HepG2 (cell line): ENCODE data around the gene DISP1. TPM values are rescaled to one million over a fixed set of nuclear protein-coding genes. Genes with fewer than 3 reads are reported as not detected.

ENCODE experiments used
- ATAC-seq: fragments of 200-7000 bp; cut with Tn5 transposase; 3 replicates; pipeline ENCODE4 v1.9.1; 2020; ENCODE audit warnings: mild to moderate bottlenecking, moderate library complexity
- BruUV-seq: library from RNA; stranded (reverse); fragments of 400-500 nt; replicated peaks from 2 replicates; lab custom pipeline; 2021; lab: Mats Ljungman, UMichigan
- CTCF ChIA-PET: fragments of 300-600 bp; formaldehyde crosslinking; extraction: SDS; loops from one replicate; lab custom pipeline; 2021; ENCODE audit warnings: low total read pairs, inconsistent platforms, low intra/inter-chr PET ratio; lab: Yijun Ruan, JAX
- POLR2A ChIA-PET: fragments of 350-600 bp; sonication (Branson Sonifier 250); formaldehyde crosslinking; loops from one replicate; lab custom pipeline; 2020; ENCODE audit warnings: antibody characterized with exemption, inconsistent platforms; lab: Yijun Ruan, JAX
- DNase-seq: peaks from one replicate; pipeline ENCODE4 v3.0.0-alpha.2; 2015; ENCODE audit warnings: low spot score
- FAIRE-seq: peaks from 3 replicates; lab custom pipeline; 2011; peaks lifted over from hg19 to GRCh38; lab: Jason Lieb, UNC
- H2AFZ ChIP-seq: one replicate; pipeline ENCODE4 v1.6.1; 2011; ENCODE audit warnings: low read length, inconsistent platforms
- H3K27ac ChIP-seq: fragments of 300-600 bp; 3 replicates; pipeline ENCODE4 v1.8.0; 2011; ENCODE audit warnings: mixed run types, mild to moderate bottlenecking, mixed read lengths, low read length, inconsistent platforms; ENCODE audit not compliant: insufficient read depth; ENCODE audit errors: extremely low read length
- H3K27me3 ChIP-seq, 2 experiments: fragments of 200-600 bp in 1 of 2; 2 replicates in 1 of 2; 3 replicates in 1 of 2; pipeline versions ENCODE4 v1.6.0 to v1.8.0; 2011; ENCODE audit warnings: low read length in 2 of 2, mild to moderate bottlenecking in 2 of 2, moderate library complexity in 2 of 2, inconsistent platforms in 1 of 2; ENCODE audit not compliant: insufficient read depth in 2 of 2, control insufficient read depth in 1 of 2
- H3K36me3 ChIP-seq, 2 experiments: fragments of 200-600 bp in 1 of 2; replicated peaks in 1 of 2; 2 replicates in 1 of 2; 3 replicates in 1 of 2; pipeline versions ENCODE4 v1.5.1 to v1.8.0; 2011; ENCODE audit warnings: low read length in 2 of 2, inconsistent platforms in 1 of 2; ENCODE audit not compliant: insufficient read depth in 2 of 2, control insufficient read depth in 1 of 2
- H3K4me1 ChIP-seq: 2 replicates; pipeline ENCODE4 v1.5.1; 2012; ENCODE audit warnings: low read length, inconsistent platforms; ENCODE audit not compliant: insufficient read depth
- H3K4me2 ChIP-seq: 2 replicates; pipeline ENCODE4 v1.6.0; 2011; ENCODE audit warnings: low read depth, low read length, inconsistent platforms
- H3K4me3 ChIP-seq, 3 experiments: fragments of 200-600 bp in 1 of 3; sonication (generic), shearing (Covaris generic) in 1 of 3; replicated peaks in 1 of 3; 2 replicates each; pipeline ENCODE4 v1.5.1; 2011 to 2016; ENCODE audit warnings: low read length in 3 of 3, inconsistent platforms in 2 of 3, low read depth in 2 of 3, mild to moderate bottlenecking in 2 of 3, control low read depth in 1 of 3, mixed read lengths in 1 of 3; ENCODE audit not compliant: insufficient read depth in 1 of 3
- H3K79me2 ChIP-seq: one replicate; pipeline ENCODE4 v1.6.1; 2011; ENCODE audit warnings: low read length, inconsistent platforms; ENCODE audit not compliant: insufficient read depth
- H3K9ac ChIP-seq: 2 replicates; pipeline ENCODE4 v1.6.0; 2011; ENCODE audit warnings: mild to moderate bottlenecking, low read depth, low read length, inconsistent platforms; ENCODE audit not compliant: insufficient read depth
- H3K9me3 ChIP-seq: 2 replicates; pipeline ENCODE4 v1.5.1; 2012; ENCODE audit warnings: mild to moderate bottlenecking, low read length
- H4K20me1 ChIP-seq: 2 replicates; pipeline ENCODE4 v1.6.0; 2011; ENCODE audit warnings: inconsistent platforms, mild to moderate bottlenecking, low read length, moderate library complexity; ENCODE audit not compliant: insufficient read depth
- PRDM15 ChIP-seq: sonication (generic); formaldehyde crosslinking; IDR thresholded peaks from 2 replicates; pipeline ENCODE4 v1.4.0; 2020; ENCODE audit warnings: missing genetic modification reagents
- ZNF567 ChIP-seq: sonication (generic); formaldehyde crosslinking; IDR thresholded peaks from 2 replicates; pipeline ENCODE4 v1.8.1; 2023; ENCODE audit warnings: mild to moderate bottlenecking, missing genetic modification reagents, borderline replicate concordance
- ZXDC ChIP-seq: sonication (generic); formaldehyde crosslinking; IDR thresholded peaks from 2 replicates; pipeline ENCODE4 v1.5.0; 2020; ENCODE audit warnings: mild to moderate bottlenecking, missing genetic modification reagents
- WGBS: methylation state at CpG from one replicate; pipeline ENCODE4 v1.1.6; 2017; ENCODE audit warnings: low lambda C conversion rate; 5-methylcytosine and 5-hydroxymethylcytosine counted together
- in situ Hi-C: cut with HindIII; loops from 2 replicates; pipeline ENCODE4 v1.10.0; 2017; ENCODE audit warnings: low pct_unique_long_range_greater_than_20kb; ENCODE audit not compliant: extremely low pct_ligation_motif_present
- intact Hi-C: fragments of 100-400 bp; cut with micrococcal nuclease; formaldehyde crosslinking; loops from one replicate; pipeline ENCODE4 v1.10.0; 2022; ENCODE audit not compliant: unreplicated experiment
- polyA plus RNA-seq, 8 experiments: library from polyadenylated mRNA; depleted of rRNA in 3 of 8; stranded (reverse) in 7 of 8; unstranded in 1 of 8; fragments of >200 nt; fragmentation: Illumina TruSeq in 4 of 8; extraction: Trizol in 4 of 8; gene quantifications; 2 replicates each; pipeline versions ENCODE4 v1.2.1 to v1.2.3, GENCODE V29; 2011 to 2016; ENCODE audit warnings: low read depth in 4 of 8, missing spikeins in 1 of 8, mixed read lengths in 1 of 8; ENCODE audit not compliant: insufficient read depth in 1 of 8
- total RNA-seq, 5 experiments: library from RNA; depleted of rRNA; stranded (reverse); fragments of >200 nt; fragmentation: Illumina TruSeq; extraction: Trizol; gene quantifications; 2 replicates each; pipeline ENCODE4 v1.2.3, GENCODE V29; 2016; ENCODE audit warnings: low read depth in 1 of 5

Gene DISP1
- total and polyA plus RNA-seq, 2 of the 13 experiments (the other 11 are each of a cell fraction or from before 2014, with no cell fraction given) = 1.9 to 2.0 TPM

GRCh38 chr1:222852326-222852725 is 37.5 kb downstream of the DISP1 start (continued):
- TF ChIP-seq ZXDC (CRISPR knock-in tag) (no peak), PRDM15 (no peak)

- CTCF ChIA-PET = no interaction called here
- intact Hi-C loops = no loop called here
- no peak for TF ChIP-seq ZNF567 (CRISPR knock-in tag)
- H3K36me3 ChIP-seq = no peaks in the 10 kb centered on the region
- no peak for FAIRE-seq
- no peak overlapping the region for H3K4me3 ChIP-seq
- H3K4me2 ChIP-seq = no peak overlapping the region
- H3K9me3 ChIP-seq = no peaks in the 10 kb centered on the region
- no TSS peak for BruUV-seq
- no peak for DNase-seq
- no peak overlapping the region for H2AFZ ChIP-seq
- no peak for ATAC-seq
- H3K27me3 ChIP-seq = no peaks in the 10 kb centered on the region
- 85% methylated on average over 3 of the region's 3 CpGs for WGBS
- H3K27ac ChIP-seq = no peak overlapping the region
- in situ Hi-C loops = no loop called here
- no peaks in the 10 kb centered on the region for H4K20me1 ChIP-seq
- POLR2A ChIA-PET = no interaction called here
- no peak overlapping the region for H3K9ac ChIP-seq
- H3K79me2 ChIP-seq = no peaks in the 10 kb centered on the region
- H3K4me1 ChIP-seq = no peaks in the 10 kb centered on the region
Observed at GRCh38 chr1:222861062-222861461, 46.2 kb downstream of the DISP1 start.

Other genes with a start within 250 kb of the DISP1 start
- 10.7 and 15.9 TPM in 2 replicates for gene TAF1A, start 225.1 kb upstream of the DISP1 start, total RNA-seq (2016; rRNA removed; fragmentation: Illumina TruSeq; extraction: Trizol)
- gene TAF1A, start 225.1 kb upstream of the DISP1 start, polyA plus RNA-seq (2011; rRNA removed) = 3.0 and 3.3 TPM in 2 replicates
- gene MIA3, start 196.9 kb upstream of the DISP1 start, total RNA-seq (2016; rRNA removed; fragmentation: Illumina TruSeq; extraction: Trizol) = 27.4 and 48.7 TPM in 2 replicates
- 45.2 and 45.6 TPM in 2 replicates for gene MIA3, start 196.9 kb upstream of the DISP1 start, polyA plus RNA-seq (2011; rRNA removed)
- 17.5 and 41.4 TPM in 2 replicates for gene AIDA, start 102.5 kb upstream of the DISP1 start, total RNA-seq (2016; rRNA removed; fragmentation: Illumina TruSeq; extraction: Trizol)
- gene AIDA, start 102.5 kb upstream of the DISP1 start, polyA plus RNA-seq (2011; rRNA removed) = 34.6 and 35.4 TPM in 2 replicates
- 33.2 and 52.5 TPM in 2 replicates for gene BROX, start 102.5 kb upstream of the DISP1 start, total RNA-seq (2016; rRNA removed; fragmentation: Illumina TruSeq; extraction: Trizol)
- 3.9 and 4.4 TPM in 2 replicates for gene BROX, start 102.5 kb upstream of the DISP1 start, polyA plus RNA-seq (2011; rRNA removed)
- not detected in 2 replicates for gene FAM177B, start 77.8 kb upstream of the DISP1 start, total RNA-seq (2016; rRNA removed; fragmentation: Illumina TruSeq; extraction: Trizol)
- gene FAM177B, start 77.8 kb upstream of the DISP1 start, polyA plus RNA-seq (2011; rRNA removed) = 0.05 and 0.20 TPM in 2 replicates